Upper lobe of left lung (tissue), 6 donors: ENCODE data around the gene NOG. TPM values are rescaled to one million over a fixed set of nuclear protein-coding genes. Genes with fewer than 3 reads are reported as not detected.

Experiments
- ATAC-seq, 2 donors: fragments of 200-7000 bp; cut with Tn5 transposase; one replicate each; pipeline ENCODE4 v1.9.1; 2022; ENCODE audit warnings: mild to moderate bottlenecking in 2 of 2, moderate library complexity in 2 of 2; ENCODE audit not compliant: low FRiP score in 2 of 2
- DNase-seq, 2 donors: peaks; one replicate each; pipeline ENCODE4 v3.0.0-alpha.2; 2019 to 2020
- H3K27ac ChIP-seq, 4 donors: fragments of 200-600 bp; sonication (generic); one replicate each; pipeline ENCODE4 v1.5.1; 2016 to 2019
- H3K27me3 ChIP-seq, 4 donors: fragments of 200-600 bp; sonication (generic); one replicate each; pipeline ENCODE4 v1.5.1; 2017 to 2019
- H3K36me3 ChIP-seq, 4 donors: fragments of 200-600 bp; sonication (generic); one replicate each; pipeline ENCODE4 v1.5.1; 2016 to 2019
- H3K4me1 ChIP-seq, 4 donors: fragments of 200-600 bp; sonication (generic); one replicate each; pipeline ENCODE4 v1.5.1; 2018 to 2019
- H3K4me3 ChIP-seq, 4 donors: fragments of 200-600 bp; sonication (generic); one replicate each; pipeline ENCODE4 v1.5.1; 2017 to 2019; ENCODE audit warnings: mild to moderate bottlenecking in 2 of 4, moderate library complexity in 1 of 4
- H3K9me3 ChIP-seq, 4 donors: fragments of 200-600 bp; sonication (generic); one replicate each; pipeline ENCODE4 v1.5.1; 2018 to 2019
- EP300 ChIP-seq, 4 donors: sonication (generic); formaldehyde crosslinking; IDR thresholded peaks; one replicate each; pipeline ENCODE4 v1.5.1; 2017; ENCODE audit warnings: antibody characterized with exemption in 4 of 4, control low read depth in 2 of 4
- POLR2A ChIP-seq, 4 donors: fragments of 450-650 bp; IDR thresholded peaks; one replicate each; pipeline ENCODE4 v1.5.1; 2016 to 2017; ENCODE audit warnings: antibody characterized with exemption in 4 of 4, mild to moderate bottlenecking in 2 of 4
- POLR2AphosphoS5 ChIP-seq, 2 donors: sonication (generic); formaldehyde crosslinking; IDR thresholded peaks; one replicate each; pipeline ENCODE4 v1.5.1; 2017; ENCODE audit warnings: antibody characterized with exemption in 2 of 2
- WGBS, 2 donors: methylation state at CpG; one replicate each; pipeline ENCODE4 v1.1.5; 2017 to 2018; 5-methylcytosine and 5-hydroxymethylcytosine counted together
- total RNA-seq, 6 donors: library from RNA; depleted of rRNA in 4 of 6; stranded (reverse); fragments of >200 nt in 4 of 6; gene quantifications; one replicate each; pipeline versions ENCODE4 v1.1.0 to v1.2.1, GENCODE V29; 2016 to 2021
- TF ChIP-seq, protein P1 (sequence below), 6 experiments: fragments of 450-650 bp in 4 of 6; fragments of 200-600 bp in 2 of 6; sonication (generic) in 2 of 6; IDR thresholded peaks; one replicate each; pipeline ENCODE4 v1.5.1; 2016 to 2019; ENCODE audit warnings: antibody characterized with exemption in 6 of 6
- donor health status: DM: no; HTN: no; CAD: no; lungs with moderate emphysema.
- donor health status: DM: no; HTN: yes; CAD: no; lungs with severe emphysema.

The NOG gene
- total RNA-seq, 6 donors from 2014 or later = 0.80 to 8.5 (median 2.2) TPM; not detected in 1

DNA sequence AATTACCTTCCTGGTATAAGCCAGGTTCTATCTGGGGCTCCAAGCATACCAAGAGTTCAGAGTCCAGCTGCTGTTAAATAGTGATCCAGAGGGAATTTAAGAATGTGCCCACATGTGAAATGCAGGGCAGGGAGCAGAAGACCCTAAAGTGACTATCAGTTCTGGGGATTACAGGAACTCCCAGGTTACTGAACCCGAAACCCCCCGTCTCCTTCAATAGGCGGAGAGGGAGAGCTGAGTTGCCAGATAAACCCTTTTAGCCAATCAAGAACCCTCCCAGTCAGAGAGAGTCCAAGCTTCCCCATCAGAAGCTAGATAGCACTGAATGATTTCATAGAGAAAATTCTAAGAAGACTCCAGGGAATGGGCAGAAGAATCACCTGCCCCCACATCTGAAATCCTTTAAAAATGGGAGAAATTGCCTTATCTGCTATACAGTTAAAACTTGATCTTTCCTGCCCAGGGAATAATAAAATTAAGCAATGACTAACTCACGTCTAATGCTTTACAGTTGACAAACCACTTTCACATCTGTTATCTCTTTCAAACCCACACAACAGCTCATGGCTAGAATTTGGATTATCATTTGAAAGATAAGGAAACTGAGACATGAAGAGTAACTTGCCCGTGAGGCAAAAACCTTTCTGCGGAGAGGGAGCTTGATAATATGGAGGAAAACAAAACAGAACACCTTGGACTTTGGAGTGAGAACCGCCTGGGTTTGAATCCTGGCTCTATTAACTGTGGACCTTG, 10.2 kb downstream of the NOG start:
- TF ChIP-seq, protein P1, sequence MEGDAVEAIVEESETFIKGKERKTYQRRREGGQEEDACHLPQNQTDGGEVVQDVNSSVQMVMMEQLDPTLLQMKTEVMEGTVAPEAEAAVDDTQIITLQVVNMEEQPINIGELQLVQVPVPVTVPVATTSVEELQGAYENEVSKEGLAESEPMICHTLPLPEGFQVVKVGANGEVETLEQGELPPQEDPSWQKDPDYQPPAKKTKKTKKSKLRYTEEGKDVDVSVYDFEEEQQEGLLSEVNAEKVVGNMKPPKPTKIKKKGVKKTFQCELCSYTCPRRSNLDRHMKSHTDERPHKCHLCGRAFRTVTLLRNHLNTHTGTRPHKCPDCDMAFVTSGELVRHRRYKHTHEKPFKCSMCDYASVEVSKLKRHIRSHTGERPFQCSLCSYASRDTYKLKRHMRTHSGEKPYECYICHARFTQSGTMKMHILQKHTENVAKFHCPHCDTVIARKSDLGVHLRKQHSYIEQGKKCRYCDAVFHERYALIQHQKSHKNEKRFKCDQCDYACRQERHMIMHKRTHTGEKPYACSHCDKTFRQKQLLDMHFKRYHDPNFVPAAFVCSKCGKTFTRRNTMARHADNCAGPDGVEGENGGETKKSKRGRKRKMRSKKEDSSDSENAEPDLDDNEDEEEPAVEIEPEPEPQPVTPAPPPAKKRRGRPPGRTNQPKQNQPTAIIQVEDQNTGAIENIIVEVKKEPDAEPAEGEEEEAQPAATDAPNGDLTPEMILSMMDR (IDR thresholded peaks at IDR 0.05) = no peak
- TF ChIP-seq POLR2AphosphoS5 (IDR thresholded peaks at IDR 0.05) (no peak), POLR2A (IDR thresholded peaks at IDR 0.05) (no peak), EP300 (IDR thresholded peaks at IDR 0.05) (no peak)
- 57 to 87% methylated on average over 7 of the region's 7 CpGs for WGBS, 2 donors
- Histone ChIP-seq H3K4me1 (no peaks in the 10 kb centered on the region), H3K27ac (no peak overlapping the region), H3K36me3 (no peaks in the 10 kb centered on the region), H3K4me3 (no peak overlapping the region), H3K9me3 (no peaks in the 10 kb centered on the region), H3K27me3 (peaks cover 0 to under 1% (median 0%) of the 10 kb centered on the region in 4 donors)
- DNase-seq = no peak
- ATAC-seq = no peak

DNA sequence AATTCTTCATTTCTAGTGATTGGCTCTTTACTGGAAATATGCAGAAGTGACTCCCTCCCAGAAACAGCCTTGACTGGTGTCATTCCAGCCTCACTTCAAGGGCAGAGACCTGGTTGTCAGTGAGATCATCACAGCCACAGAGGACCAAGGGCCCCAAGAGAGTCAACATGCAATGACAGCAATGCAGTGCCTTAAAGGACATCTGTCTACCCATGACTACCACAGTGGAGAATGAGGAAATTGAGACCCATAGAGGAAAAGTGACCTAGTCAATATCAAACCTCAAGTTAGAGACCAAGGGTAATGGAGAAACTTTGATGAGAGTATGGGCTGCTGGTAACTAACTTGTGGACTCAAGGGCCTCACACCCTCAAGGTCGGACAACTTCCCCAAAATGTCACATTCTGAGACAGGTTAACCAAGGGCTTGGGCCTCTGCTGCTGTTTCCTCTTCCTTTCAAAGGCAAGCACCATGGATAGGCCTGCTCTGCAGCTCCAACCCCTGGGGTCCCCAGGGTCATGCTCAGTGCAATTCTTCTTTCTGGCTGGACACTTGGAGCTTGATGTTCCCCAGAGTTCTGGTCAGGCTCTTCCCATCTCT, 11.3 kb downstream of the NOG start:
- H3K36me3 ChIP-seq = no peaks in the 10 kb centered on the region
- H3K27me3 ChIP-seq = no peaks in the 10 kb centered on the region
- no peak for ATAC-seq
- DNase-seq = no peak
- H3K9me3 ChIP-seq = no peaks in the 10 kb centered on the region
- no peak overlapping the region for H3K4me3 ChIP-seq
- TF ChIP-seq, protein P1 (IDR thresholded peaks at IDR 0.05) = no peak
- TF ChIP-seq EP300 (IDR thresholded peaks at IDR 0.05) (no peak), POLR2AphosphoS5 (IDR thresholded peaks at IDR 0.05) (no peak), POLR2A (IDR thresholded peaks at IDR 0.05) (no peak)
- 53 to 60% methylated on average over 1 of the region's 1 CpG for WGBS, 2 donors
- H3K4me1 ChIP-seq = no peaks in the 10 kb centered on the region
- no peak overlapping the region for H3K27ac ChIP-seq

DNA sequence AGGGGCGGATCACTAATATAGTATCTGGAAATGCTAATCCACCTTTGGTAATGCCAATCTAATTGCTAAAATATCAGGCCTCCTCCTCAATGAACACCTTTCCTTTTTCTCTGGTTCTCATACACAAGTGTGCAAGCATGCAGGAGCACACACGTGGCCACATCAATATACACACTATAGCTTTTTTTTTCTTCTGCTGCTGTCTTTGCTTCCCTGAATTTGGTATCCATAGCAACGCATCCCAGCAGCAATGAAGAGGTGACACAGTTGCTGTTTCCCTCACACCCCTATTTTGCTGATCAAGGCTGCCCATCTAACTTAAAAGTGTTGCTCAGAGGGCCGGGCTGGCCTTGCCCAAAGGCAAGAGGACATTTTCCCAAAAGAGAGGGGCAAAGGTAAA, 15.4 kb downstream of the NOG start:
- TF ChIP-seq POLR2A (IDR thresholded peaks at IDR 0.05) (no peak), POLR2AphosphoS5 (IDR thresholded peaks at IDR 0.05) (no peak), EP300 (IDR thresholded peaks at IDR 0.05) (no peak)
- TF ChIP-seq, protein P1 (IDR thresholded peaks at IDR 0.05) = no peak
- no peak for DNase-seq
- no peak overlapping the region for H3K4me3 ChIP-seq
- ATAC-seq = no peak
- no peaks in the 10 kb centered on the region for H3K4me1 ChIP-seq
- no peak overlapping the region for H3K27ac ChIP-seq
- no peaks in the 10 kb centered on the region for H3K27me3 ChIP-seq
- 86 to 87% methylated on average over 4 of the region's 4 CpGs for WGBS, 2 donors
- H3K36me3 ChIP-seq = no peaks in the 10 kb centered on the region
- no peaks in the 10 kb centered on the region for H3K9me3 ChIP-seq

GRCh38 chr17:56610321-56610720, 16.8 kb downstream of the NOG start:
- DNase-seq (no peak), ATAC-seq (no peak)
- H3K4me3 ChIP-seq = no peak overlapping the region
- H3K27ac ChIP-seq = no peak overlapping the region
- WGBS, 2 donors = 74% methylated on average over 3 of the region's 3 CpGs
- H3K27me3 ChIP-seq = no peaks in the 10 kb centered on the region
- no peaks in the 10 kb centered on the region for H3K9me3 ChIP-seq
- H3K36me3 ChIP-seq = no peaks in the 10 kb centered on the region
- H3K4me1 ChIP-seq = no peaks in the 10 kb centered on the region
- no peak for TF ChIP-seq POLR2AphosphoS5 (IDR thresholded peaks at IDR 0.05)
- TF ChIP-seq EP300 (IDR thresholded peaks at IDR 0.05) = no peak
- TF ChIP-seq, protein P1 (IDR thresholded peaks at IDR 0.05) = no peak
- no peak for TF ChIP-seq POLR2A (IDR thresholded peaks at IDR 0.05)
